ENCODE results near the gene CS.

GRCh38 chr12:56255671-56256070, 44.5 kb downstream of the CS start:
- TF ChIP-seq CTCF (IDR thresholded peaks at IDR 0.05): no peak
- TF ChIP-seq POLR2A (IDR thresholded peaks at IDR 0.05): no peak

Data from esophagus squamous epithelium (tissue), 4 donors.